Measurements from ENCODE around the gene FA2H.
A peak's percentile ranks its signal among the peaks of the same experiment; 100 is the strongest.
"Not testable (repeated sequence)": the region's sequence is repeated elsewhere in the genome, so short reads cannot be mapped to it uniquely, and the experiment has no call there.

The FA2H gene, protein sequence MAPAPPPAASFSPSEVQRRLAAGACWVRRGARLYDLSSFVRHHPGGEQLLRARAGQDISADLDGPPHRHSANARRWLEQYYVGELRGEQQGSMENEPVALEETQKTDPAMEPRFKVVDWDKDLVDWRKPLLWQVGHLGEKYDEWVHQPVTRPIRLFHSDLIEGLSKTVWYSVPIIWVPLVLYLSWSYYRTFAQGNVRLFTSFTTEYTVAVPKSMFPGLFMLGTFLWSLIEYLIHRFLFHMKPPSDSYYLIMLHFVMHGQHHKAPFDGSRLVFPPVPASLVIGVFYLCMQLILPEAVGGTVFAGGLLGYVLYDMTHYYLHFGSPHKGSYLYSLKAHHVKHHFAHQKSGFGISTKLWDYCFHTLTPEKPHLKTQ

GRCh38 chr16:74774223-74775139 lies at the start of gene FA2H:
Gene FA2H, minus strand, starts transcription at chr16:74774820. Its CDS starts 65 bp downstream, at chr16:74774755.
- TF ChIP-seq CTCF (conservative IDR thresholded peaks at IDR 0.05), result peak; percentile 65
- H3K27ac ChIP-seq, result peak within 1 kb of the TSS; percentile 66

- H3K27ac ChIP-seq, result no peak overlapping the region
These were observed 43.2 kb upstream of the FA2H start for GRCh38 chr16:74817851-74818250.

DNA sequence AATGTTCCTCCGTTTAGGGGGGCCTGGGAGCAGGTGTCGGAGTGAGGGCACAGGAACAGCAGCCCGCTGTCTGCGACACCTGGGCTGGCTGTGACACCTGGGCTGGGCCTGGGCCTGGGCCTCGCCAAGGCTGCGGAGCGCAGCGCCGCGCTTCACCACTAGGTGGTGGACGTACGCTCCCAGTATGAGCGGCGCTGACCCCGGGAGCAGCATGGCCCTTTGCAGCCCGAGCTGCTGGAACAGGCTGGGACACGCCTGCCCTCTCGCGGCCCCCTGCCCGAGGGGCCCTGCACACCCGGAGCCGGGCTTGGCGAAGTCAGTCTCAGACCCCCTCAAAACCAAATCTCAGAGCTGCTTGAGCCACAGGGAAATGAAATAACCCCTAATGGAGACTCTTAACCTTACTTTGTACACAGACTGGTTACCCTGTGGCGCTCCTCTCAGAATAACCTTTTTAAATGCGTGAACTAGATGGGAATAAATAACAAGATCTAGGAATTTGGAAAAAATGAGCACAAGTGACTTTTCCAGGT lies 38.6 kb upstream of the FA2H start:
- no peak overlapping the region for H3K27ac ChIP-seq
- TF ChIP-seq CTCF (conservative IDR thresholded peaks at IDR 0.05), result peak; percentile 92

More at GRCh38 chr16:74817851-74818250, 43.2 kb upstream of the FA2H start:
- TF ChIP-seq CTCF (conservative IDR thresholded peaks at IDR 0.05), result no peak

- TF ChIP-seq CTCF (conservative IDR thresholded peaks at IDR 0.05), result no peak
- H3K27ac ChIP-seq, result no peak overlapping the region
These were observed 37.3 kb upstream of the FA2H start for GRCh38 chr16:74811911-74812310.

DNA sequence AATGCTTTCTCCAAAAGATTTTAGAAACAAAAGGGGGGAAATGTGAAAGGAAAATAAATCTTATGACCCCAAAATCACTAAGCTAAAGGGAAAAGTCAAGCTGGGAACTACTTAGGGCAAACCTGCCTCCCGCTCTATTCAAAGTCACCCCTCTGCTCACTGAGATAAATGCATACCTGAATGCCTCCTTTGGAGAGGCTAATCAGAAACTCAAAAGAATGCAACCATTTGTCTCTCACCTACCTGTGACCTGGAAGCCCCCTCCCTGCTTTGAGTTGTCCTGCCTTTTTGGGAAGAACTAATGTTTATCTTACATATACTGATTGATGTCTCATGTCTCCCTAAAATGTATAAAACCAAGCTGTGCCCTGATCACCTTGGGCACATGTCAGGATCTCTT lies 36.6 kb upstream of the FA2H start:
- H3K27ac ChIP-seq, result not testable (repeated sequence)

DNA sequence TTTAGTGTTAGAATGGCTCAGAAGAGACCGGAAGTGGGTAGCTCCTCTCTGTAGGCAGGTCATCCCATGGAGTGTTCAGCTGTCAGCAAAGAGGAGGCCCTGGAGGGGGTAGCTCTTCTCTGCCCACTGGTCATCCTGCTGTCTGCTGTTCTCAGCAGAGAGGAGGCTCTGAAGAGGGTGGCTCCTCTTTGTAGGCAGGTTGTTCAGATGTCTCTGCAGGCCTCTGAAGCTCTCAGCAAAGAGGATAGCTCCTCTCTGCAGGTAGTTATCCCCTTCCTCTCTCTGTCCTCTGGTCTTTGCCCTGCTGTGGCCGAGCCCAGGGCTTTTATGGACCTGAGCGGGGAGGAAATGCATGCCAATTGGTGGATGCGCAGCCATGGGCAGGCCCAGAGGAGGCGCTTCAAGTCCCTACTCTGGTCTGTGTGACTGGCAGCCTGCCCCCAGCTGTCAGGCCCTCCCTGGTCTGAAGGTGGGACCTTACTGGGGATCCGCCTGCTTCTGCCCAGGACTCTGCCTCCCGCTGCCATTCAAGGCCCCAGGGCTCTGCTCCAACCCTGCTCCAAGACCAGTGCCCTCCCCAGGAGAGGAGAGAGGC lies 32.5 kb upstream of the FA2H start:
- no peak overlapping the region for H3K27ac ChIP-seq
- TF ChIP-seq CTCF (conservative IDR thresholded peaks at IDR 0.05), result no peak

- TF ChIP-seq CTCF (conservative IDR thresholded peaks at IDR 0.05), result no peak
- H3K27ac ChIP-seq, result no peak overlapping the region
These were observed 25.7 kb upstream of the FA2H start for GRCh38 chr16:74800216-74800871.

All from VCaP (cell line).